Stimulated activated CD8-positive, alpha-beta memory T cell treated with anti-CD3 and anti-CD28 coated beads, Interleukin-7, amount 100 ng/mL, for 24 hours (primary cell): ENCODE data around the gene RTL1.

Experiments used
- DNase-seq: peaks from one replicate; pipeline ENCODE4 v3.0.0-alpha.2; 2020; ENCODE audit warnings: low read depth

Gene RTL1

GRCh38 chr14:100898465-100898864 lies 5.1 kb downstream of the RTL1 start:
- DNase-seq, result no peak

DNA sequence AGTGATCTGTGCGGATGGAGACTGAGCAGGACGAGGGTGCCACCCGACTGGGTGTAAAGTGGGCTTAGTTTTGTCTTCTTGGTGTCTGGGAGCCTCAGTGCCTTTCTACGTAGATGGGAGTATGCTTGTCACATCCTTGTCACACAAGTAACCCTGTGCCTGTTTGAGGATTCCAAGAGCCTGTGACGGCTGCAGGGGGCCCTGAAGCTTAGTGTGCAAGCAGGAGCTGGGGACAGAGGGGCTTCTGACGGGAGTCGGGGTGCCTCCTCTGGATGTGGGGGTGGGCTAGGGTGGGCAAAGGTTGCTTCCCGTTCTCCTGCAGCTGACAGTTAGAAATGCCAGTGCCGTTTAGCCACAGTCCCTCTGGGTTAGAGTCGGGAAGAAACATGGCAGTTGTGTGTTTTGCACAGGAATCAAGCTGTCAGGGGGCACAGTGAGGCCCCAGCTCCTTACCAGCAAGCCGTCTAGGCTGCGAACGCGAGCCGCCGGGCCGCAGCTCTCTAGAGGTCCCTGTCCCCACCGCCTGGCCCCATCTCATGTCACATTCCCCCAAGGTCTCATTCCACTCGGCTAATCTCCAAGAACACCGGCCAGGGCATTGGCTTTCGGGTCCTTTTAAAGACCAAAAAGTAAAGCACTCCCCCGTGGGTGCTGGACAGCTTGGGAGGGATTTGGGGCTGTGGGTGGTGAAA lies 7.0 kb downstream of the RTL1 start:
- no peak for DNase-seq

DNA sequence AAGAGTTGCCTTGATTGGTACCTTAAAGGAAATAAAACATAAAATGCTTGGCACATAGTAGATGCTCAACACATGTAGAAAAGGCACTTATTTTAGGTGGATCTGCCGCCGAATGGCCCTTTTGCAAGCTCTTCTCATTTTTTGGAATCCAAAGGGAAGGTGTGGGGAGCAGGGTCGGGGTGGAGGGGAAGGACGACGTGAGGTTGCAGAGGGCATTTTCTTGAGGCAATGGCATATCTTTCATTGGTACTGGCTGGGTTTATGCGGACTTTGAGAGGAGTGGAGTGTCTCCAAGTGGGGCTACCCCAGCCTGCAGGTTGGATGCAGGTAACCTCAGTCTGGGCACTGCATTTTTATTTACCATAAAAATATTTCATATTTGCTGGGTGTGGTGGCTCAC lies 8.1 kb downstream of the RTL1 start:
- no peak for DNase-seq

DNA sequence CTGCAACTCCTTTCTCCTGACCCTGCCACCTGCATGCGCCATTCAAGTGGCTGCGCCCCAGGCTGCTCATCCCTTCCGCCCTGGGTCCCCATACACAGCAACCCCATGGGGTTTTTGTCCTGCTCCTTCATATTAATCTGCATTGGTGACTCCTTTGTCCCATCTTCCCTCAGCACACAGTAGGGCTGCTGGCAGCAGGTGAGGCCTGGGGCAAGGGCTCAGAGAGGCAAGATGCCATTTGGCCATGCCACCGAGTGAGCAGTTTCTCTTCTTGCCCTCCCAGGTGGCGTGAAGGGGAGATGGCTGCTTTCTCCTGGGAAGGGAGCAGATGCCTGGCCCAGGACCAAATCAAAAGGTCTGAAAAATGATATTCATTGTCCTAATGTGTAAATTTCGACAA lies 9.1 kb downstream of the RTL1 start:
- DNase-seq, result no peak

GRCh38 chr14:100893760-100894159 lies 9.8 kb downstream of the RTL1 start:
- no peak for DNase-seq

- no peak for DNase-seq
Measured at GRCh38 chr14:100893228-100893601, 10.3 kb downstream of the RTL1 start.

DNA sequence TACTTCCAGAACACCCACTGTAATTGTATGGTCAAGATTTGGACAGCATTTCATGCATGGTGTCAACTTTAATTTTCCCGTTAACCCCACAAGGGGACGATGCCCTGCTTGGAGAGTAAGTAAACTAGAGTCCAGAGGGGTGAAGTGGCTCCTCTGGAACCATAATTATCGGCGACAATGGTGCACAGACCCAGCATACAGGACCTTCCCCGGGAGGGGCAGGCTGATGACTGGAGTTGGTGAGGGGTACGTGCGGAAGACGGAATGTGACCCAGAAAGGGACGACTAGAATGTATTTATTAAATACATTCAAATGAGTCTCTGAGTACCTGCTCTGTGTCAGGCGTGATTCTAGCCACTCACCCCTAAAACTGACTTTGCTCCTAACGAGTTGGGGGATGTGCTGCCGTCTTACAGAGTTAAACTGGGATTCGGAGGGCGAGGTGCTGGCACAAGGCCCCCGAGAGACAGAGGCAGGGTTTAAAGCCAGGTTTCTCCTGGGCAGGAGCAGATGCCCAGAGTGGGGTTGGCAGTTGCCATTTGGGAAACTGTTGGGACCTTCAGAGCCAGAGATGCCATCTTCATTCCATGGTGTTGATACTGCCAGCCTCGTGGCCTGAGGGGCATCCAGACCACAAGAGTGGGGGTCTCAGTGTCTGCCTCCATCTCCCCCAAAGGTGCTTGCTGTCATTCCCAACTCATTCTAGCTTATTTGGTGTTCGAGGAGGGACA lies 10.9 kb downstream of the RTL1 start:
- no peak for DNase-seq

DNA sequence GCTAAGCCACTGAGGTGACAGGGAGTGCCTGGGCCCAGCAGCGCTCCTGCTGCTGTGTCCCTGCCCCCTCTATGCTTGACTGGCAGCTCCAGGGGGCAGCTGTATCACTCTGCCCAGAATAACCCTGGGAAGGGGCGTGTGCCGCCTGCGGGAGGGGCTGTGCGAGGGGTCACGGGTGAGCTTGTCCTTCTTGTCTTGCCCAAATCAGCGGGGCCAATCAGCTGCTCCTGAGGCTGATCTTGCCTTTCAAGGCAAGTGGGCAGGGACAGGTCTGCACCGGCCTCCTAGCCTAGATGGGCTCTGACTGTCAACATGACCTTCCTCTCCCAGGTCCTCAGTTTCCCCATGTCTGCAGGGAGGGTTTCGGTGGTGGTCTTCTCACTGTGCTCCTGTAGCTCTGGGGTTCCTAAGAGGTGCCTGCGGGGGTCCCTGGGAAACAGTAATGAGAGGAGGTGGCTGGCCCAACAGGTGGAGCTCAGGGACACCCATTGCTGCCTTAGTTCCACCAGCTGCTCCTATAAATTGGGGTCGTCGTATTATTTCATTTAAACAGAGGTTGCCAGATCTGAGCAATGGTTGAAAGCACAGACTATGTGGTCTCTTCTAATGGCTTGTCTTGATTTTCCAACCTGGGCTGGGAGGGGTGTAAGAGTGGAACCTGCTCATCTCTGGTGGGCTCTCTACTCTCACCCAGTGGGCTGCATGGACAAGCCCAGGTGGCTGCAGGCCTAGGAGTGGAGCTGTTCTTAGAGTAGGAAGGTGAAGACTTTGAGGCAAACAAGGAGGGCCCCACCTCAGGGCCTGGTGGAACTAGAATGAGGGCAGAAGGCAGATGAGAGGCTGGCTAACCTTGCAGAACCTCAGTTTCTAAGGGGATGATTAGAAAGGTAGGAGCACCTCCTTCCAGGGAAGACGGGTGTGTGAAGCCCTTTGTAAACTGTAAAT lies 11.7 kb downstream of the RTL1 start:
- no peak for DNase-seq

- DNase-seq, result no peak
Measured at GRCh38 chr14:100891051-100891450, 12.5 kb downstream of the RTL1 start.

GRCh38 chr14:100890061-100890850 lies 13.3 kb downstream of the RTL1 start:
- no peak for DNase-seq

DNA sequence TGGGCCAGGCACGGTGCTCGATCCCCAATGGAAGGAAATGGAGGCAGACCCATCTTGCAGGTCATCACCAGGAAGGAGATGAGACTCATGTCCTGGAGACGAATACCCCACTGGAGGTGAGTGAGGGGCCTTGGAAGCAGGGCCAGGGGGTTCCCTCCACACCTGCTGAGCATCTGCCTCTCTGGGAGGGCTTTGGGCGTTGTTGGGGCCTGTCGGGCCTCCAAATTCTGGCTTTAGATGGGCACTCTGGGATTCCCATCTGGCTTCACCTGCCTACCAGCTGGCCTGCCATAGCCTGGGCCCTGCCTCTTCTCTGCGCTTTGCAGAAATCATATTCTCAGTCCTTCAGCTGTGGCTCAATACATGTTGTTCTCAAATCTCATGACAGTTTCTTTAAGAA lies 13.9 kb downstream of the RTL1 start:
- DNase-seq, result no peak

- no peak for DNase-seq
Measured at GRCh38 chr14:100888789-100889315, 14.7 kb downstream of the RTL1 start.

- no peak for DNase-seq
Measured at GRCh38 chr14:100887728-100888335, 15.7 kb downstream of the RTL1 start.

DNA sequence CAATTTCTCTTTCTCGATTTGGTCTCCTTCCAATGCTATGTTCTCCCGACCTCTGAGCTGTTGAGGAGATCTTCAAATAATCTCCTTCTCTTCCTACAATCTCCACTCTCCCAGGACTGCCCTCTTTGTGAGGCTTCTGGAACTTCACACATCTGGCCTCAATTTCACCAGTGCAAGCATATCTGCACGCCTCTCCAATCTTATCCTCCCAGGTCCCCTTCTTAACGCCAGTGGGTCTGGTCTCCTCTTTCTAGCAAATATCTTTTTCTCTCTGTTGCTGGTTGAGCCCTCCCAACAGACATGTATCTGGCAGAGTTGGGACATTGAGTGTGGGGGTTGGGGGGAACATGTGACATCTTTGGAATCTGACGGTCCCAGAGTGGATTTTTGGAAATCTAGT lies 17.9 kb downstream of the RTL1 start:
- no peak for DNase-seq

- no peak for DNase-seq
Measured at GRCh38 chr14:100885196-100885595, 18.3 kb downstream of the RTL1 start.

DNA sequence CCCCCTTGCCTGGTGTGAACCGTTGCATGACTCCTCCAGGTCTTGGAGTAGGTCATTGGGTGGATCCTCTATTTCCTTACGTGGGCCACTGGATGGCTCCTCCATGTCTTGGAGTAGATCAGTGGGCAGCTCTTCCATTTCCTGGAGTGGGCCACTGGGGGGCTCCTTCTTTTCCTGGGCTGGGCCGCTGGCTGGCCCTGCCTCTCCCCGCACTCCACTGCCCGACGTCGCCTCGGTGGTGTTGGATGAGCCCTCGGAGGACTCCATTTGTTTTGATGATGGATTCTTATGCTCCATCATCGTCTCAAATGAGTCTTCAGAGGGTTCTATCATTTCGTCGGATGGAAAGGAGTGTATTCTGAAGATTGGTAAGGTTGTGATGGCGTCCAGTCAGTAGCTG lies 19.1 kb downstream of the RTL1 start:
- no peak for DNase-seq

- DNase-seq, result no peak
Measured at GRCh38 chr14:100883789-100884101, 19.8 kb downstream of the RTL1 start.

DNA sequence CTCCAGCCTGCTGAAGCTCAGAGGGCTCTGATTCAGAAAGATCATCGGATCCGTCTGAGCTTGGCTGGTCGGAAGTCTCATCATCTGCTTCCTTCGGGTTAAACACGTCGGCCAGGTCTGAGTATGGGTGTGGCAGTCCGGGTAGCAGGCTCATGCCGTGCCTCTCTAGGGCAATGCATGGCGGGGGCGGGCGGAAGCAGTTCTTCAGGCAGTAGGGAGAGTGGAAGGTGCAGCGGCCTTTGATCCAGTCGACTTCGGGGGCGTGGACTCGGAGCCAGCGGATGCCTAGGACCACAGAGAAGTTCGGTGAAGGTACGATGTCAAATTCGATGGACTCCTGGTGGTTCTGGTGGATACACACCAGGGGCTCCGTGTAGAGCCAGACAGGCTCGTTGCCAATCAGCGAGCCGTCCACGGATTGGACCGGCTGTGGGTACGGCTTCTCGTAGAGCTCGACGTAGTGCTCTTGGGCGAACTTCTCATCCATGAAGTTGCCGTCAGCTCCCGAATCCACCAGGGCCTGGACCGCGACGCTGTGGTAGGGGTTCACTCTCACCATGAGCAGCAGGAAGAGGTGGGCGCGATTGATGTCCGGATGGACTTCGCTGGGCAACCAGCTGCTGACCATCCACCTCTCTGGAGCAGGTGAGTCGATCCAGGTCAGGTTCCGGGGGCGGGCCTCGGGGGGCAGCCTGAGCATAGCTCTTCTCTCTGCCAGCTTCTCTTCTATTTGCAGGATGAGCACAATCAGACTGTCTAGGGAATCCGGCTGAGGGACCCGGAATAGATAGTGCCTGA lies 20.3 kb downstream of the RTL1 start:
- DNase-seq, result no peak

DNA sequence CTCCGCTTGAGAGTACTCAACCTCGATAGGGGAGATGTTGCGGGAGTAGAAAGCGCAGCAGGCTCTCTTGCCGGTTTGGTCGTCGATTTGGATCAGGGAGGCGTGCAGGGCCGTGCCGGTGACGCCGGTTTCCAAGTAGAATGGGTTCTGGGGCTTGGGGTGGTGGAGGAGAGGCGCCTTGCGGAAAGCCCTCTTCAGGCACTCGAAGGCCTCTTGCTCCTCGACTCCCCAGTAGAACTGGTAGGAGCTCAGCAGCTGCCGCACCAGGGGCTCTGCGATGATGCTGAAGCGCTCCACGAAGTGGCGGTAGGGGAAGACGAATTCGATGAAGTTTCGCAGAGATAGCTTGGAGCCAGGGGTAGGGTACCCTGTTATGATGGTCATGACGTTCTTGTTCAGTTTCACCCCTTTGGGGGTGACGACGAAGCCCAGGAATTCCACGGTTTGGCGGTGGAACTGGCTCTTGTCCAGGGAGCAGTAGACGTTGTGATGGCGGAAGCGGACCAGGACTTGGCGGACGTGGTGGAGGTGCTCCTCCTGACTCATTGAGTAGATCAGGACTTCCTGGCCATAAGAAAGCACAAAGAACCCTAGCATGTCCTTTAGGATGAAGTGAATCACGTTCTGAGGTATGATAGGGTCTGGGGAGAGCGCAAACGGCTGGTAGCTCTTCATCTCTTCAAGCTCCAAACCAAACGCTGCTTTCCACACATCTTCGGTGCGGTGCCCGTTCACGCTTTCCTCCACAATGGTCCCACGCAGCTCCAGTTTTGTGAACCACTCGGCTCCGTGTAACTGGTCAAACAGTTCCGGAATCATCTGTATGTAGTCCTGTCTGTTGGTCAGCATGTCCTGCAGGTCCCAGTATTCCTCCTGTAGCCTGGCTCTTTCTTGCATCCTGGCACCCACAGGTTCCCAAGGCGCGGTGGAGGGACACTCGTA lies 21.2 kb downstream of the RTL1 start:
- no peak for DNase-seq
